GM06990 (cell line): ENCODE results near the gene RASGRP3.

Source experiments
- DNase-seq: peaks from one replicate; pipeline ENCODE4 v3.0.0-alpha.2; 2011; ENCODE audit not compliant: insufficient read length; ENCODE audit errors: extremely low read depth
- H3K27me3 ChIP-seq: replicated peaks from 2 replicates; pipeline ENCODE4 v1.6.0; 2011; ENCODE audit warnings: low read length; ENCODE audit not compliant: control insufficient read depth, insufficient read depth
- H3K36me3 ChIP-seq: 2 replicates; pipeline ENCODE4 v1.5.1; 2011; ENCODE audit warnings: low read length; ENCODE audit not compliant: control insufficient read depth, insufficient read depth
- H3K4me3 ChIP-seq: replicated peaks from 2 replicates; pipeline ENCODE4 v1.5.1; 2011; ENCODE audit warnings: low read depth, mild to moderate bottlenecking, control low read depth, low read length
- TF ChIP-seq, protein P1 (sequence below): IDR thresholded peaks from 2 replicates; pipeline ENCODE4 v1.5.1; 2011; ENCODE audit warnings: low read length, control low read depth, mild to moderate bottlenecking, inconsistent platforms; ENCODE audit not compliant: insufficient read depth, poor library complexity, severe bottlenecking

RASGRP3 gene

DNA sequence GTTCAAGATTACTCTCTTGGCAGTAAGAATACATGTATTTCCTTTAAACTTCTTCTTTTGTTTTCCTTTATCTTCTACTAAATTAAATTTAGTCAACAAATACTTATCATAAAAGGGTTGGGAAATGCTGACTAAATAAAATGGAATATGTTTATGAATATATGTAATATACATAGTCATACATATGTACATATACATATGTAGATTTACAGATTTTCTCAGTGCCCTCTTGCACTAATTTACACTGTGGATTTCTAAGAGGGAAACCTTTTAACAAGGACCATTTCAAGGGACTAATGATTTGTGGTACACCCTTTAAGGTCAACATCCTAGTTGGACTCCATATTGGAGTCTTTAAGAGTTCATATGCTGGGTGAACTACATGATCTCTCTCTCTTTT lies 85.4 kb downstream of the RASGRP3 start:
- Histone ChIP-seq H3K27me3 (no peaks in the 10 kb centered on the region), H3K36me3 (peaks cover 27% of the 10 kb centered on the region), H3K4me3 (no peak overlapping the region)
- TF ChIP-seq, protein P1, sequence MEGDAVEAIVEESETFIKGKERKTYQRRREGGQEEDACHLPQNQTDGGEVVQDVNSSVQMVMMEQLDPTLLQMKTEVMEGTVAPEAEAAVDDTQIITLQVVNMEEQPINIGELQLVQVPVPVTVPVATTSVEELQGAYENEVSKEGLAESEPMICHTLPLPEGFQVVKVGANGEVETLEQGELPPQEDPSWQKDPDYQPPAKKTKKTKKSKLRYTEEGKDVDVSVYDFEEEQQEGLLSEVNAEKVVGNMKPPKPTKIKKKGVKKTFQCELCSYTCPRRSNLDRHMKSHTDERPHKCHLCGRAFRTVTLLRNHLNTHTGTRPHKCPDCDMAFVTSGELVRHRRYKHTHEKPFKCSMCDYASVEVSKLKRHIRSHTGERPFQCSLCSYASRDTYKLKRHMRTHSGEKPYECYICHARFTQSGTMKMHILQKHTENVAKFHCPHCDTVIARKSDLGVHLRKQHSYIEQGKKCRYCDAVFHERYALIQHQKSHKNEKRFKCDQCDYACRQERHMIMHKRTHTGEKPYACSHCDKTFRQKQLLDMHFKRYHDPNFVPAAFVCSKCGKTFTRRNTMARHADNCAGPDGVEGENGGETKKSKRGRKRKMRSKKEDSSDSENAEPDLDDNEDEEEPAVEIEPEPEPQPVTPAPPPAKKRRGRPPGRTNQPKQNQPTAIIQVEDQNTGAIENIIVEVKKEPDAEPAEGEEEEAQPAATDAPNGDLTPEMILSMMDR = no peak
- DNase-seq = no peak

DNA sequence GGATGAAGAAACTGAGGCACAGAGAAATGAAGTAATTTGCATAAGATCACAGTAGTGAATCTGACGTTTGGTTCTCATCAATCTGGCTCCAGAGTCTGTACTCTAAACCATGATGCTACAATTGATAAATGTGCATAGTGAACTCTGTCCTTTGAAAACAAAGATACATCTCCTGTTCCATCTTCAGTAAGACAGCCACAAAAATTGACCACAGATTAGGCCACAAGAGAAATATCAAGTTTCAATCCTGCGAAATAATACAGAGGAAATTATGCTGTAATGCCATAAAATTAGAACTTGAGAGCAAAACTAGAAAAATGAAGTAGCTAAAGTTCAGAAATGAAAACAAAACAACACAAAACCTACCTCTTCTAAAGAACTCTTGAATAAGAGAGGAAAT lies 94.2 kb downstream of the RASGRP3 start:
- H3K4me3 ChIP-seq = no peak overlapping the region
- peak; percentile 14 for DNase-seq
- H3K27me3 ChIP-seq = no peaks in the 10 kb centered on the region
- TF ChIP-seq, protein P1 = no peak
- H3K36me3 ChIP-seq = 0 out of 2 replicates have a peak, but pooled peaks cover 2% of the 10 kb centered on the region

DNA sequence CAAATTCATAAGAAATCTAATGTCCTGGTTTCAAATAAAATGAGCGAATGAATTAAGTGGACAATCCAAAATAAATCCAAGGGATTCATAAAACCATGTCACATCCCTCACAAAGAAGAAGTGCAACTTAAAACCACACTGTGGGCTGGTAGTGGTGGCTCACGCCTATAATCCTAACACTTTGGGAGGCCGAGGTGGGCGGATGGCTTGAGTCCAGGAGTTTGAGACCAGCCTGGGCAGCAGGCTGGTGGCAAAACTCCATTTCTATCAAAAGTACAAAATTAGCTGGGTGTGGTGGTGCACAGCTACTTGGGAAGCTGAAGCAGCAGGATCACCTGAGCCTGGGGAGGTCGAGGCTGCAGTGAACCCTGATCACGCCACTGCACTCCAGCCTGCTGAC lies 97.2 kb downstream of the RASGRP3 start:
- Histone ChIP-seq H3K36me3 (no peaks in the 10 kb centered on the region), H3K4me3 (no peak overlapping the region), H3K27me3 (no peaks in the 10 kb centered on the region)
- no peak for DNase-seq
- TF ChIP-seq, protein P1 = no peak

DNA sequence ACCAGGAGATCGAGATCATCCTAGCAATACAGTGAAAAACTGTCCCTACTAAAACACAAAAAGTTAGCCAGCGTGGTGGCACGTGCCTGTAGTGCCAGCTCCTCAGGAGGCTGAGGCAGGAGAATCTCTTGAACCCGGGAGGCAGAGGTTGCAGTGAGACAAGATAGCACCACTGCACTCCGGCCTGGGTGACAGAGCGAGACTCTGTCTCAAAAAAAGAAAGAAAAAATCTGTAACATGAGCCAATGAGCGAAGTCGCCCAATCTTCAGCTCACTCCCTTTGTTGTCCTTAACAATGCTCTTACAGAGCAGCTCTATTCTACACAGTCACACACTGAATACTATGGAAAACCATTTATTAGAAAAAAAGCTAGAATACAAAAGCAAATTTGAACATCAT lies 100.6 kb downstream of the RASGRP3 start:
- TF ChIP-seq, protein P1 = no peak
- Histone ChIP-seq H3K36me3 (no peaks in the 10 kb centered on the region), H3K27me3 (no peaks in the 10 kb centered on the region), H3K4me3 (no peak overlapping the region)
- DNase-seq = no peak

DNA sequence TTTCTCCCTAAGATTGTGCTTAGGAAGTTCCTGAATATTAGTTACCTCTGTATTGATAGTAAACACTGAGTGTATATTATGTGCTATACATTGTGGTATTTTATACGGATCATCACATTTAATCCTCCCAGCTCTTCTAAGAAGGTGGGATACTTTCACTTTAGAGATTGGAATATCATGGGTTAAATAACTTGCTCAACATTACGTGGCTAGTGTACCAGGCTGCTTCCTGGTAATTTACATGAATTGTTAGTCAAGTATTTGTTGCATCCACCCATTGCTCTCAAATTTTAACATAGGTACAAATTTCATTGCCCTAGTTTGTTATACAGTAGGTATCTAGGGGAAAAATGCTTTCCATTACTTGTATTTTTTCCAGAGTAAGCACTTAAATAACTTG lies 101.2 kb downstream of the RASGRP3 start:
- H3K36me3 ChIP-seq = no peaks in the 10 kb centered on the region; the same call in 1 of the 2 replicates
- H3K27me3 ChIP-seq = no peaks in the 10 kb centered on the region
- DNase-seq = no peak
- no peak overlapping the region for H3K4me3 ChIP-seq
- TF ChIP-seq, protein P1 = no peak

DNA sequence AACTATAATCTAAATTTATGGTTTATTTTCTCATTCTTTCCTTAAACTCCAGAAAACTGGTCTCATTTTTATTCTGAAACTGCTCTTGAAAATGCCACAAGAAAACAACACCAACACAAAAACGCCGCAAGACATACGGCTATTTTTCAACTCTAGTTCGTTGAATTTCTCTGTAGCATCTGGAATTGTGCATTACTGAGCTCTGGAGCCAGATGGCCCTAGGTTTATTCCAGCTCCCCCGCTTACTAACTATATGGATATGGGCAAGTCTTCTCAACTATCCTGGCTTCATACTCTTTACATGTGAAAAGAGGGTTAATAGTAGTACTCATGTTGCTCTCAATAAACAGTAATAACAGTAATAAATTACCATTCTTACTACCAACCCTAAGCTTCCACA lies 102.8 kb downstream of the RASGRP3 start:
- no peak overlapping the region for H3K4me3 ChIP-seq
- no peaks in the 10 kb centered on the region for H3K27me3 ChIP-seq
- TF ChIP-seq, protein P1 = no peak
- no peak for DNase-seq
- H3K36me3 ChIP-seq = peaks cover 2% of the 10 kb centered on the region; the same call in 1 of the 2 replicates
